Loucy (cell line): ENCODE measurements around the gene PFKM.
A peak's percentile ranks its signal among the peaks of the same experiment; 100 is the strongest.

Experiments
- H2AFZ ChIP-seq: fragments of 200-600 bp; sonication (generic); 2 replicates; pipeline ENCODE4 v1.6.0; 2016; ENCODE audit warnings: antibody characterized with exemption, mild to moderate bottlenecking, low read length, moderate library complexity
- H3F3A ChIP-seq: fragments of 200-600 bp; 2 replicates; pipeline ENCODE4 v1.6.0; 2016; ENCODE audit warnings: antibody characterized with exemption, low read depth, mild to moderate bottlenecking
- H3K27me3 ChIP-seq: fragments of 200-600 bp; sonication (generic); 2 replicates; pipeline ENCODE4 v1.6.1; 2014; ENCODE audit warnings: low read length, mild to moderate bottlenecking; ENCODE audit not compliant: insufficient read depth, poor library complexity, severe bottlenecking
- H3K36me3 ChIP-seq: fragments of 200-600 bp; sonication (generic); 2 replicates; pipeline ENCODE4 v1.6.1; 2016; ENCODE audit warnings: low read length; ENCODE audit not compliant: insufficient read depth
- H3K4me1 ChIP-seq: fragments of 200-600 bp; sonication (generic); 2 replicates; pipeline ENCODE4 v1.5.1; 2014; ENCODE audit warnings: low read length, mild to moderate bottlenecking; ENCODE audit not compliant: insufficient read depth, poor library complexity, severe bottlenecking
- H3K4me2 ChIP-seq: fragments of 200-600 bp; sonication (generic); 2 replicates; pipeline ENCODE4 v1.6.0; 2014; ENCODE audit warnings: antibody characterized with exemption, low read length, low read depth, mild to moderate bottlenecking; ENCODE audit not compliant: poor library complexity, severe bottlenecking
- H3K4me3 ChIP-seq: fragments of 200-600 bp; sonication (generic); 2 replicates; pipeline ENCODE4 v1.5.1; 2014; ENCODE audit warnings: low read length, mild to moderate bottlenecking, mixed read lengths; ENCODE audit not compliant: poor library complexity, severe bottlenecking
- H3K79me2 ChIP-seq: fragments of 200-600 bp; sonication (generic); 2 replicates; pipeline ENCODE4 v1.6.1; 2014; ENCODE audit warnings: low read length; ENCODE audit not compliant: insufficient read depth
- H3K9ac ChIP-seq: fragments of 200-600 bp; sonication (generic); 2 replicates; pipeline ENCODE4 v1.6.0; 2014; ENCODE audit warnings: mild to moderate bottlenecking, low read depth, low read length, moderate library complexity; ENCODE audit not compliant: poor library complexity, severe bottlenecking
- H3K9me2 ChIP-seq: fragments of 200-600 bp; sonication (generic); replicated peaks from 2 replicates; pipeline ENCODE4 v1.6.1; 2016; ENCODE audit warnings: low read depth, low read length, mixed read lengths
- H3K9me3 ChIP-seq: fragments of 200-600 bp; sonication (generic); 2 replicates; pipeline ENCODE4 v1.6.1; 2014; ENCODE audit warnings: mild to moderate bottlenecking, antibody characterized with exemption, low read length, low read depth; ENCODE audit not compliant: insufficient read depth
- H4K20me1 ChIP-seq: fragments of 200-600 bp; sonication (generic); 2 replicates; pipeline ENCODE4 v1.6.0; 2014; ENCODE audit warnings: antibody characterized with exemption, low read length, mild to moderate bottlenecking; ENCODE audit not compliant: insufficient read depth, poor library complexity, severe bottlenecking
- CTCF ChIP-seq: fragments of 200-600 bp; sonication (generic); conservative IDR thresholded peaks from 2 replicates; pipeline ENCODE4 v1.5.1; 2014; ENCODE audit warnings: mild to moderate bottlenecking, antibody characterized with exemption, low read length
- EZH2phosphoT487 ChIP-seq: fragments of 200-600 bp; IDR thresholded peaks from 2 replicates; pipeline ENCODE4 v1.6.1; 2018; ENCODE audit warnings: antibody characterized with exemption, mild to moderate bottlenecking, moderate library complexity, borderline replicate concordance

The PFKM gene

GRCh38 chr12:48115957-48116356 lies 3.2 kb upstream of the PFKM start:
- no peaks in the 10 kb centered on the region for H3K9me2 ChIP-seq
- no peaks in the 10 kb centered on the region for H4K20me1 ChIP-seq
- H3K9ac ChIP-seq = no peak overlapping the region
- H3K9me3 ChIP-seq = no peaks in the 10 kb centered on the region
- no peaks in the 10 kb centered on the region for H3F3A ChIP-seq
- TF ChIP-seq EZH2phosphoT487 (no peak), CTCF (no peak)
- H3K4me2 ChIP-seq = no peak overlapping the region
- H3K79me2 ChIP-seq = no peaks in the 10 kb centered on the region
- no peak overlapping the region for H2AFZ ChIP-seq
- no peaks in the 10 kb centered on the region for H3K4me1 ChIP-seq
- H3K4me3 ChIP-seq = no peak overlapping the region
- peaks cover 6% of the 10 kb centered on the region for H3K27me3 ChIP-seq
- no peaks in the 10 kb centered on the region for H3K36me3 ChIP-seq

DNA sequence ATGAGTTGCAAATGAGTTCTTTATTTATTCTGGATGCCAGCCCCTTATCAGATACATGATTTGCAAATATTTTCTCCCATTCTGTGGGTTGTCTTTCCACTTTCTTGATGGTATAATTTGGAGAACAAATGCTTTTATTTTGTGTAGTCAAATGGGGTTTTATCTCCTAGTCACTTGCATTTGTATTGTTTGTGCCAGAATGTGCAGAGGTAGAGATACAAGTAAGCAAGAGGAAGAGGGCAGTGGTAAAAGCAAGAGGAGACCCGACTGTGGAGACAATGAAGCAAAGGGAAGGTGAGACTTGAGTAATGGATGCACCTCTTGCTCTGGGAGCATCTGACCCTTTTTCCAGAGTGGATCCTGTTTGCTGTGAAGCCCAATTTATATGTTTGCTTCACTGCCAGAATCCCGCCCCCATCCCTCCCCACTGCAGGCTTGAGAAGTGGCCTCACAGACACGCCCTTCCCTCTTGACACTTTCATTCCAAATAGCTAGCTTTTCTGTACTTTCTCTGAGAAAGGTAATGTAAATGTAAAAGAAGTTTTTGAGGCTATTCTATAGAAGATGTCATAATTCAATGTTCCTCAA lies 786 bp upstream of the PFKM start:
- H3K9ac ChIP-seq = no peak overlapping the region
- peak overlapping the region; percentile 84 for H3K4me3 ChIP-seq
- no peak for TF ChIP-seq EZH2phosphoT487
- no peak for TF ChIP-seq CTCF
- H3K27me3 ChIP-seq = peaks cover 6% of the 10 kb centered on the region
- no peaks in the 10 kb centered on the region for H3F3A ChIP-seq
- H3K4me1 ChIP-seq = no peaks in the 10 kb centered on the region
- H3K36me3 ChIP-seq = no peaks in the 10 kb centered on the region
- no peaks in the 10 kb centered on the region for H3K9me2 ChIP-seq
- H3K79me2 ChIP-seq = no peaks in the 10 kb centered on the region
- peak overlapping the region; percentile 71 for H3K4me2 ChIP-seq
- no peaks in the 10 kb centered on the region for H3K9me3 ChIP-seq
- peak overlapping the region; percentile 85; the same call in 1 of the 2 replicates for H2AFZ ChIP-seq
- H4K20me1 ChIP-seq = no peaks in the 10 kb centered on the region

- Histone ChIP-seq H3K79me2 (no peaks in the 10 kb centered on the region), H3K27me3 (peaks cover 6% of the 10 kb centered on the region), H3K9ac (peak overlapping the region; percentile 39), H3K4me3 (peak overlapping the region; percentile 84), H3K9me2 (no peaks in the 10 kb centered on the region), H3F3A (no peaks in the 10 kb centered on the region), H2AFZ (0 out of 2 replicates have a peak overlapping the region, but pooled peaks have one; percentile 85), H4K20me1 (no peaks in the 10 kb centered on the region), H3K9me3 (no peaks in the 10 kb centered on the region), H3K4me2 (peak overlapping the region; percentile 71), H3K36me3 (no peaks in the 10 kb centered on the region), H3K4me1 (no peaks in the 10 kb centered on the region)
- TF ChIP-seq CTCF (no peak), EZH2phosphoT487 (no peak)
Measured at GRCh38 chr12:48119834-48120195, 651 bp downstream of the PFKM start.
